NCI-H82 treated with DMSO at 0.1 percent for 48 hours (cell line): Measurements from ENCODE around the gene AMELX.

Experiments
- DNase-seq: peaks from one replicate; lab custom pipeline; 2025; ENCODE audit not compliant: unreplicated experiment; lab: John Stamatoyannopoulos, UW

The AMELX gene

GRCh38 chrX:11293113-11293512, at the start of gene AMELX:
AMELX (plus strand) TSS chrX:11293413; CDS start chrX:11294789, 1,376 bp downstream.
- no peak for DNase-seq

DNA sequence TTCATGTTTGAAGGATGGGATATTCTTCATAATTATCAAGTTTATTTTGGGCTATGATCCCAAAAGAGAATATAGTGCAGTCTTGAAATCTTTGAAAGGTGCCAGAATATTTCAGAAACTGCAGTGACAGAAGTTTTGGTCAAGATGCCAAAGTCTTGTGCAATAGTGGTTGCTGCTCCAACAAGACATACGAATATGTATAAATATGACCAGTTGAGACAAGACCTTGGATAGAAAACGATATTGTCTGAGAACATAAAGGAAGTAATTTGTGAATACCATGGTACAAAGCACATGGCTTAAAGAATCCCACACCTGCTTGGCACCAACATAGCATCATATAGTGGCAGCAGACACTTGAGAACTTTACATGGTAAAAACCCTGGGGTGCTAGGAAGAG, 48.6 kb upstream of the AMELX start:
- DNase-seq: no peak

- no peak for DNase-seq
These were observed 38.6 kb upstream of the AMELX start for GRCh38 chrX:11254417-11255109.

- no peak for DNase-seq
These were observed 35.9 kb upstream of the AMELX start for GRCh38 chrX:11257290-11257689.

- no peak for DNase-seq
These were observed 35.5 kb upstream of the AMELX start for GRCh38 chrX:11257711-11258110.

DNA sequence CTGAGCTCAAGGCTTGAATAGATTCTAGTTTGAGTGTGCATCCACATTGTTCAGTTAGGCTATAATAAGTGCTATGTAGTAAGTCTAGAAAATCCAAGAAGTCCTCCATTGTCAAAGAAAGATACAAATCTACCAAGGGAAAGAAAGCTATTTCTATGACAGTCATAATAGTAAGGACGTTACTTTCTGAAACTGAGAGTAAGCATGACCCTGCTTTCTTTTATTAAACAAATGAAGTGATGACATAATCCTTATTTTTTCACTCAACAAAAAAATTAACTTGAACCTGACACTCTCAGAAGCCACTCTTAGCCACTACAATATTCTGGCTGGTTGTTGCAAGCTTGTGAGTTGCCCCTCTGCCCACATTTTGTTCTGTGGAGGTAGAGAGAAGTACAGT, 33.8 kb upstream of the AMELX start:
- DNase-seq: no peak

DNA sequence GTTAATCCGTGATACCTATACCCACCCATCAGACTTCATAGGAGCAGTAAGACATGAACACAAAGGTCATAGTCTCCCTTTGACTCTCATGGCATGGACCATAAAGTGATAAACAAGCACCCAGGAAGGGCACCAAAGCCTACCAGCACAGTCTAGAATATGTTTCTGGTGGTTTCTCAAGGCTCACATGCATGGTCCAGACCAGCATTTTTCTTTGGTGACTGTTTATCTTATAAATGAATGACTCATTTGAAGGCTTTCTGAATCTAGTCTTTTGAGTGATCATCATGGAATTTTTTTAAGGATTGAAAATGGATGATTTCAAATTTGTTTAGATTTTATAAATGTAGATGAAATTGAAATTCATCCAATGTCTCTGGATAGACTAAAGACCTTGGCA, 32.0 kb upstream of the AMELX start:
- DNase-seq: no peak

- DNase-seq: no peak
These were observed 28.3 kb upstream of the AMELX start for GRCh38 chrX:11264925-11265324.

DNA sequence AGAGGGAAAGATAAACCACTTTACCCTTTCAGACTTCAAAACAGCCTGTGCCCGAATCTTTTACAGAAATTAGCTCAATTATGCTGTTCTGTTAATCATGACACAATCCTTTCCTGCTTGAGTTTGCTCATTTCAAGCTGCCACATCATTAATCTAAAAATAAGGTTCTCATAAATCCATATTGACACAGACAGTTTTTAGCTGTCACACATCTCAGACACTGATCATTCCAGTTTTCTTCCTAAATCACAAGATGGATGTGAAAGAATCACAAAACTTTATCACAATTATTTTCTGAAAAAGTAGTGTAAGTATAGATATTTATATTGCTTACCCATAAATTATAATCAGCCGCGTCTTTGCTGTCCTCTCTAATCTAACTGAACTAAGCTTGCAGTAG, 27.9 kb upstream of the AMELX start:
- no peak for DNase-seq

GRCh38 chrX:11266573-11267003, 26.6 kb upstream of the AMELX start:
- DNase-seq: no peak

DNA sequence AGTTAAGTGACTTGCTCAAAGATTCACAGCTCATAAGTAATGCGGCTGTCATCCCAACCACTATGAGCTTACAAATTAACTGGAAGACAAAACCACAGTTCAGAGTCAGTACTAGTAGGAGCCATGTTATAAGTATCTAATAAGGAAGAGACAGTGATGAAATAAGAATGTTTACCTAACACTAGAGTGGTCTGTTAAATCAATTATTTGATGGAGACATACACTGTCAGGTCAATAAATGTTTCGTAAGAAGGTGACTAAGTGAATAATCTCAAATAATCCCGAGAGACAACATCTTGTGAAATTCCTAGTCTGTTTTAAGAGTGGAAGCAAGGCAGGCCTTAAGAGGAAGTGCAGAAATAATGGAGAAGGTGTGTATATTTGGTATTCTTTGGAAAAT, 25.8 kb upstream of the AMELX start:
- DNase-seq: no peak

DNA sequence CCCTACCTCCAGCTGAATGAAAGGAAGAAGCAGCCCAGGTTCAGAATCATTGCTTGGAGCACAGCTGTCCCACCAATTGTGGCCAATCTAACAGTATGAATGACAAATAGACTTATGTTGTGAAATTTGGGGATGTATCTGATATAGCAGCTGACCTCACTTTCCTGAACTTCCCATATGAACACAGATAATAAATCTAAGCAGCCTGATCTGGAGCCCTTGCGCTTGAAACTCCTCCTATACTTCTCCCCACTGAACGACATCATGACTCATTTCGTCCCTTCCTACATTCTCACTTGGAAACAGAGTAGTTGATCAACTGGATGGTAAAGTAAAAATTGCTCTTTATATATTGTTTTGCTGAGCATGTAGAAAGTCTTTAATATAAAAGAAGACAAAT, 24.2 kb upstream of the AMELX start:
- no peak for DNase-seq

GRCh38 chrX:11269996-11270395, 23.2 kb upstream of the AMELX start:
- no peak for DNase-seq

DNA sequence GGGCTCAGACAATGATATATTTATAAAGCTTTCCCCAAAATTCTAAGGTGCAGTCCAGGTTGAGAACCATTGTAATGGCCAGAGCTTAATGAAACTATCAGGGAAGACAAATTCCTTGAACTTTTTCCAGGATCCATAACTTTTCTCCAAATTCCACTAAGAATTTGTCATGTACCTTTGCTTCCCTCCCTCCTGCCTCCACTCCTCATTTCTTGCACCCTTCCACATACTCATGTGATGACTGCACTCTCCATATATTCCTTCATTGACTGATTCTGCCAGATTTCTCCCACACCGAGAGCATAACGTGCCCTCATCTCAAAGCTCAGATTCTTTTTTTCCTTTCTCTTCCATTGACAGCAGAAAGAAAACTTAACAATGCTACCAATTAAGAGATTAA, 20.9 kb upstream of the AMELX start:
- DNase-seq: no peak

- DNase-seq: no peak
These were observed 20.4 kb upstream of the AMELX start for GRCh38 chrX:11272863-11273262.

GRCh38 chrX:11273544-11273943, 19.7 kb upstream of the AMELX start:
- DNase-seq: no peak

GRCh38 chrX:11282043-11282442, 11.2 kb upstream of the AMELX start:
- no peak for DNase-seq

- no peak for DNase-seq
These were observed 7.6 kb upstream of the AMELX start for GRCh38 chrX:11285651-11286050.

- DNase-seq: no peak
These were observed 5.7 kb upstream of the AMELX start for GRCh38 chrX:11287505-11287904.

- DNase-seq: no peak
These were observed 2.7 kb upstream of the AMELX start for GRCh38 chrX:11290416-11291102.

DNA sequence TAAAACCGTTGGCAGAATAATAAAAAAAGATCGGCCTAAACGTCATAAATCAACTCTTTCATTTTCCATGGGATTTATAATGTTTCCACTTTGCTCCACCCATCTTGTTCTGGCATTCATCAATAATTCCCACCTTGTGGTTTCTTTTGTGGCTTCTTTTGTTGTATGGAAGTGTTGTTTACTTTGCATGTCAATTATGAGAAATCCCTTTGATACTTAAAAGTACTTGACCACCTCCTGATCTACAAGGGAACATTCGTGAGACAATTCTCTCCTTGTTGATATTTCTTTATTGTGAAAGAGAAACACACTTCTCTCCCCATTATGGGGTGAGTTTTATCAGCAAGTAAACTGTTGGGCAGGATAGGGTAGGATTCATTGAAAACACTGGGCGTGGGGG, 2.8 kb downstream of the AMELX start:
- DNase-seq: no peak

DNA sequence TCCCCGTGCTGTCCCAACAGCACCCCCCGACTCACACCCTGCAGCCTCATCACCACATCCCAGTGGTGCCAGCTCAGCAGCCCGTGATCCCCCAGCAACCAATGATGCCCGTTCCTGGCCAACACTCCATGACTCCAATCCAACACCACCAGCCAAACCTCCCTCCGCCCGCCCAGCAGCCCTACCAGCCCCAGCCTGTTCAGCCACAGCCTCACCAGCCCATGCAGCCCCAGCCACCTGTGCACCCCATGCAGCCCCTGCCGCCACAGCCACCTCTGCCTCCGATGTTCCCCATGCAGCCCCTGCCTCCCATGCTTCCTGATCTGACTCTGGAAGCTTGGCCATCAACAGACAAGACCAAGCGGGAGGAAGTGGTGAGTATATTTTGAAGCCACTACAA, 5.4 kb downstream of the AMELX start:
- no peak for DNase-seq

DNA sequence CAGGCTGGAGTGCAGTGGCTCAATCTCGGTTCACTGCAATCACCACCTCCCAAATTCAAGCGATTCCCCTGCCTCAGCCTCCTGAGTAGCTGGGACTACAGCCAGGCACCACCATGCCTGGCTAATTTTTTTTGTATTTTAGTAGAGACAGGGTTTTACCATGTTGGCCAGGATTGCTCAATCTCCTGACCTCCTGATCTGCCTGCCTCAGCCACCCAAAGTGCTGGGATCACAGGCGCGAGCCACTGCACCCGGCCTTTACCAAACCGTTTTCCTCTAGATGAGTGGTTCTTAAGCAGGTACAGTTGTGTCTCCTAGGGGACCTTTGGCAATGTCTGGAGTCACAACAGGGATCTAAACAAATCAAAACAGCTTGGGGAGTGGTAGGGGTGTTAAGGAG, 11.6 kb downstream of the AMELX start:
- DNase-seq: no peak
